Embryonic facial prominence (tissue), 1 donor: Measurements from ENCODE around the gene IL2RA.
"Not testable (repeated sequence)": the region's sequence is repeated elsewhere in the genome, so short reads cannot be mapped to it uniquely, and the experiment has no call there.

ENCODE experiments used
- DNase-seq: peaks from one replicate; pipeline ENCODE4 v3.0.0-alpha.2; 2016; ENCODE audit errors: extremely low spot score

Gene IL2RA

DNA sequence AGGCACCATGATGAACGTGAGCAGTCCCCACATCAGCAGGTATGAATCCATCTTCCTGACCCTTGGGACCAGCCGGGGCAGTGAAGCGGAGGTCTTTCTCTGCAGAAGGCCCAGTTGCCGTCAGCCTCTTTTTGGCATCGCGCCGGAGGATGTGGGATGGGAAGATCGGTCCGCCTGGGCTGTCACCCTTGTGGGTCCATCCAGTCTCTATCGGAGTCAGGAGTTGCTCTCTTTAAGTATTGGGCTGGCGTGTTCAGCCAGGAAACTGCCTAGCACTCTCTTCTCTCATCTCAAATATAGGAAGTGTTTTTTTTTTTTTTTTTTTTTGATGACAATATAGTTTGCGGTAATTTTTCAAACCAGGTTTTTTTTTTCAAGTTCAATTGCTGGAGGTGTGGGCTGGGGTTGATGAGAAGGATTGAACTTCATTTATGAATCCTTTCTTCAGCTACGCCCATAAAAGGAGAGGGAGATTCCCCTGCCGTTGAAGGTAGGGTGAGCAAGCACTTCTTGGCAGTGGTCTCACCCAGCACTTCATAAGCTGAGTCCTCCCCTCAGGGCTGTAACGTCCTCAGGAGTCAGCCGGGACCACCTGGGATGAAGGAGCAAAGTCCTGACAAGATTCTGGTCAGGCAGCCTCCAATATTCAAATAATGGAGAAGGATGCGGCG is at the start of gene IL2RA:
TSS of gene IL2RA (minus strand) at position 267 of the 671 bp plus-strand sequence. CDS start at position 51, 216 bp downstream.
- DNase-seq, result no peak

DNA sequence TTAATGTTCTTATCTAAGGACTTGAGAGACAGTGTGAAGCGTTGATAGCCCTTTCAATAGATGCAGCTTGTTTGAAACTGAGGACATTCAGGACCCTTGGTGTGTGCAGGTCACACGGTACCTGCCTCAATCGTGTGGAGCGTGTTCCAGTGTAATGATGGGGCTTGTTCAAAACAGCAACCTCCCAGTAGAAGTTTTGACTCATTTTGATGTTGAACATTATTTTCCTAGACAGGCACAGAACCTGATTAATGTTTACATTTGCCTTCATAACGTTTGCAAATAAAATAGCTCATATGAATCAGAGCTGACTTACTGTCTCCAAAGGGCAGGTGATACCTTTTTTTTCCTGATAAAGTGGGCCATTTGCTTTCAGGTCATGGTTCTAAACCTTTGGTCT is 48.0 kb upstream of the IL2RA start:
- DNase-seq, result no peak

DNA sequence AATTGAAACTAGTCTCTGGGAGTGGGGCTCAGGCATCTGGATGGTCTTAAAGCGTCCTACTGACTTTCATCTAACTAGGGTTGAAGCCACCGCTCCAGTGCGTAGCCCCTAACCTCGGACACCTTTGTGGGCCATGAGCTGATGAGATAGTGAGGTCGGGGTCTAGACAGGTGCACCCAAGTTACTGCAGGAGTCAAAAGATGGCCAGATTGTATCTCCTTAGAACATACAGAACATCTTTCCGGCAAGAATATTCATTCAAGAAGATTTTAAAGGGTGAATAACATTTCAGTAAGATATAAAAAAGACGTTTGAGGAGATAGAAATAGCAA is 47.2 kb upstream of the IL2RA start:
- no peak for DNase-seq

DNA sequence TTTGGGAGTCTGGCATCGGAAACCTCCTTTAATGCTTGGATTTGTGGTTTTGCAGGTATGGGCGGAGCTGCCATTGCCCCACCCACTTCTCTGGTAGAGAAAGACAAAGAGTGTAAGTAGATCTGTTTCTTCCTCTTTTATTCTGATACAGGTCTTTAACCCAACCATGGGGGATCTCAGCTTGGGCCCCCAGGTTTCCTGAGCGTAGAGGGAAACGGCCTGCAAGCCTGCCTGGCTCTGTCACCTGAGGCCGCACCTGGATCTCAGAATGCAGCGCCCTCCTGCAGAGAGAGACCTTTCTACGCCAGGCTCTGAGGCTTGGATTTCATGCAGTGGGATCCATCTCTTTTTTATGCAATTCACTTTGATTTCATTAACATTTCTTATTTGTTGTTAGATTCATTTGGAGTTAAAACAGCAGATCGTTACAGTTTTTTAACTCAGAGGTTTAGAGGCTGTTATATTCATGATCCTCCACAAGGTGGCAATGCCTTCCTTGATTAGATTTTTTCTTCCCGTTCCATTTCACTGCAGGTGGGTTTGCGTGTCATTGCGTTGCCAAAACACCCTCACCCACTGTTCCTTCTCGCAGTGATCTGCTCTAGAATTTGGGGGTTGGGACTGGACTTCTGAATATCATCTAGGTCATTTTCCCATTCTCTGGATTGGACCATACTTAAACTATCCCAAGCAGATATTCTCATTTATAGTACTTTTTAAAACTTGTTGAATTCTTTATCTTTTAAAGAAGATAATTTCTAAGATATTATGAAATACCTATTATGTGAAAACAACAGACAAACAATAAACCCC is 46.7 kb upstream of the IL2RA start:
- no peak for DNase-seq

DNA sequence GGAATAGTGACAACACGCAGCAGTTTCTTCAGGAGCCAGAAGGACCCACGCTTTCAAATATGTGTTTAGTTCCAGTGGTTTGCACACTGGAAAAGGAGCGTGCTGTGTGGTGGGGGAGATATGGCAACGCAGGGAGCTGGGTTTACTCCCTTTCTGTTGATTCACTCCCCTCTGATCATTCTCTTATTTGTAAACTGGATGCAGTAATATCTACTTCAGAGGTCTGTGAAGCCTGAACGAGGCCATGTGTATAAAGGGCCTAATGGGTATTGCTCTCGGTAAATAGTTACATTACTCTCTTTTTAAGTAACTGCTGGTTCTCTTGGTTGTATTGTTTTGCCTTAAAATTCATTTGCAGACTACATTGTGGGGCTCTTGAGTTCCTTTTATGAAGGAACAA is 45.9 kb upstream of the IL2RA start:
- DNase-seq, result no peak

DNA sequence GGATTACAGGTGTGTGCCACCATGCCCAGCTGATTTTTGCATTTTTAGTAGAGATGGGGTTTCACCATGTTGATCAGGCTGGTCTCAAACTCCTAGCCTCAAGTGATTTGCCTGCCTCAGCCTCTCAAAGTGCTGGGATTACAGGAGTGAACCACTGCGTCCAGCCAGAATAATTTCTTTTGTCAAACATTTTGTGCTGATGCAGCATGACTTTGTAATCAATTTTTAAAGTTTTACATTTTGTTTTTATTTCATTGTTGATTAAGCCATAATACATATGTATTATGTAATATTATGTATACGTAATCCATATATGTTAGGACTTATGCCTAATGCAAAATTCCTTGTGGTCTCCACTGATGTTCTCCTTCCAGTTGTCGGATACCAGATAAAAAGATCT is 45.4 kb upstream of the IL2RA start:
- not testable (repeated sequence) for DNase-seq

DNA sequence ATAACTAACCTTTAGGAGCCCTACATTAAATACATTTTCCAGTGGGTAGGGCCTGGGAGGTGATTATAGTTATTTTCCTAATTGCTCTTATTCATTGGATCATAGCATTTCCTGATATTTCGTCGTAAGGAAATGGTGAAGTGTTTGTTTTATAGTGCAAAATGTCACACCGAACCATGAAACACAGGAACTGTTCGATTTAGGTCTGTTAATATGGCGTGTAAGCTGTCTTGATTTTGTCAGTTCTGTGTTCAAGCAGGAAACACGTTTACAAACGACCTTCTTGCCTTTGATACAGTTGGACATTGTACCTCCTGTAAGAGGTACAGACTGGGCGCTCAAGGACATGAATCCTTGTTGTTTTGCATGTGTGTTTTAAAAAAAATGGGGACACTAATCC is 41.4 kb upstream of the IL2RA start:
- DNase-seq, result no peak

DNA sequence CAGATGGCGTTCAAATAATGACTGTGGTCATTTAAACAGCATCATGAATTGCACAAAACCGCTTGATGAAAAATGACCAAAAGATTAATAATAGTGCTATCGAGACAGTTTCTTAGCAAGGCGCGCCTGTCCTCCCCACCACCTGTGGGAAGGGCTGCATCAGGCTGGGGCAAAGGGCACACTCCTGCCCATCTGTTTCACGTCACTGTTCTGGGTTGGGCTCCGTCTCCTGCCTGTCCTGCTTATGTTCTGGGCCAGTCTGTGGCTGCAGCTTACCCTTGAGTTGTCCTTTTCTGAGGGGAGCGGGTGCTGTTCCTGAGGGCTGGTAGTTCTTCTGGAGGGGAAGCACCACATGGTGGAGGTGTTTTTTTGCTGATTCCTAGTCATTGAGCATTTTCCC is 40.0 kb upstream of the IL2RA start:
- no peak for DNase-seq

DNA sequence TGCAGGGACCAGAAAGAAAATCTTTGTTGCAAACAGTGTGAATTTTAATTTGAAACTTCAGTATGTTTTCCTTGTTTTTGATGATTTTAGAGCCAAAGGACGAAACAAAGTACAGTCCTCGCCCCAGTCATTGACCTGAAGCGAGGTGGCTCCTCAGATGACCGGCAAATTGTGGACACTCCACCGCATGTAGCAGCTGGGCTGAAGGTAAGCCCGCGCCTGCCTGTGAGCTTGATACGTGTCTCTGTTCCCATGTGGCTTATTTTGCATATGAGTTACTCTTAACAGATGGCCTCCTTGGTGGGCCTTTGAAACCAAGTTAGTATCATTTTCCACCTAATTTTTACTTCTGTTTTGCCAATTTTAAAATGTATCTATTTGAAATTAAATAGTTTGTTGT is 39.0 kb upstream of the IL2RA start:
- no peak for DNase-seq

DNA sequence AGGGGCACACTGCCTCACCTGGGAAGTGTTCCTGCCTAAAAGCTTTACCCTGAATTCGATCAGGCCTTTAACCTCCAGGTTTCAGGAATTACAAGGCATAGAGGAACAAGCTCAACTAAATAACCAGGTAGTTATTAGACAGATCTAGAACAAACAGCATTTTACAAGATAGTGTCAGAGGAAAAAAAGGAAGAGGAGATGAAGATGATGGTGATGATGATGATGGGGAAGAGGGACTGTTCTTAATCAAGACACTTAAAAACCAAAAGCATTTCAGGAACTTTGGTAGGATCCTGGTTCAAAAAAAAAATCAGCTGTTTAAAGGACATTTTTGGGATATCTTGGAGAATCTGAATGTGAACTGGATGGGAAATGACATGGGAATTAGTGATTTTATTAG is 38.2 kb upstream of the IL2RA start:
- no peak for DNase-seq

DNA sequence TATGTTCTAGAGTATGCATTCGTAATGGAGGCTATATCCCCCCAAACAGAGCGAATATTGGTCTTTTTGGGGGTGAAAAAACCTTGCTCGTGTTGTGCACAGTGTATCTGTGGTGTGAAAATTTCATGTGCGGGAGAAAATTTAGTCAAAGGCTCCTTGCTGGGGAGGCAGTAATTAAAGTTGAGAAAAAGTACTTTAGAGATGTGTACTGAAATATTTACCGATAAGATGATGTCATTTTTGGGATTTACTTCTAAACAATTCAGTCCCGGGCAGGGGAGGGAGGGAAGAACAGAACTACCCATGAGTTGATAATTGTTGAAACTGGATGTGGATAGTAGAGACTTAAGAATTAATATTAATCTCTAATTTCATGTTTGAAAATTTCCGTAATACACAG is 36.0 kb upstream of the IL2RA start:
- DNase-seq, result no peak

DNA sequence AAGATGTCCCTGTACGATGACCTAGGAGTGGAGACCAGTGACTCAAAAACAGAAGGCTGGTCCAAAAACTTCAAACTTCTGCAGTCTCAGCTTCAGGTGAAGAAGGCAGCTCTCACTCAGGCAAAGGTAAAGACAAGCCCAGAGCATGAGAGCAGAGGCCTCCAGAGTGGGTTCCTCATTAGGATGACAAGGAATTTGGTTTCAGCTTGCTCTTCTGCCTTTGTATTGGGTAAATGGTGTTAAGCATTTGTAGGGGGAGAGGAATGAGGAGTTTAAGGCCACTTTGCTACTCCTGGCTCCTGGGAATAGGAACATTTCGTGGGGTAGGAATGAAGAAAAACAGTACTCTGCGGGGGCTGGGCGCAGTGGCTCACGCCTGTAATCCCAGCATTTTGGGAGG is 34.9 kb upstream of the IL2RA start:
- DNase-seq, result no peak

DNA sequence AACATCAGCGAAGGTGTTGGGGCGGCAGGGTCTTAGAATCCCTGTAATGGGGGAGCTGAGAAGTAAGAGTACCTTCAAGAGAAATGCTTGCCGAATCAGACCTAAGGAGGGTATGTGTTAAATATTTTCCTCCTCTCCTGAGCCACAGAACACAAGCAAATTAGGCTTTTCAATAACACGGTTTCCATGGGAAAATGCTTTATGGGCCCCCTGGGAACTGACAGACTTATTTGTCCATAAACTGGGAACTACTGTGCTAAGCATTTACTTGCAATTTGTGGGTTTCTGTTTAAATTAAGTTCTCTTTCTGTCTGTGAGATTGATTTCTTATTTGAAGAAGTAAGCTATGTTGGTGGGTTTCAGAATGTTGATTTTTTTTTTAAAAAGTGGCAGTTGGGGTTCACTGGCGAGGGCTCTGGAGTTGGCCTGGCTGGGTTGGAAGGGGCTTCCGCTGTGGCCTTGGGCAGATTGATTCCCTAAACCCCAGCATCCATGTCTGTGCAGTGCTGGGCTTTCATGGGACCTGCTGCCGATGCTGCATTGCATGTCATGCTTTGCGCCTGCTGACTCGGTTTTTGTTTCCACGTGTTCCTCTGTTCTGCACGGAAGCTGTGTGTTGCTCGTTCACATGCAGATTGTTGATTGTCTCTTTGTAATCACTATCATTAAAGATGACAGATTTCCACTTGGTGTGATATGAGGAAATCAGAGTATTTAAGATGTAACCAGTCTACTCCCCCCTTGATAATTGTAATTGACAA is 33.8 kb upstream of the IL2RA start:
- DNase-seq, result no peak

DNA sequence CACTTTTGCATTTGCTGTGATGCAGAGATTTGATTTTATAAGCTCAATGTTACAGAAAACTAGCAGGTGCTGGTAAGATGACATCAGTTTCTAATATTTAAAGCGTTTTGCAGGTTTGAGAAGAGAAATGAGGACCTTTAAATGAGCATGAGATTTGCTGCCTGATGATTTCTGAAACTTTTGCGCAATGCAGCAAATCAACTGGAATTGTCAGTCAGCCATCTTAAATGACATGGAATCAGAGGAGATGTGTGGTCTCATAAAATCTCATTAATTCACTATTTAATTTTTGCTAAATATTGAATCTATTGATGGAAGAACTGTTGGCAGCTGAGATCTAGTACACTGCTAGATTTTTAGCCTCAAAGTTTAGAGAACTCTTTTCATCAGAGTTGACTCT is 30.6 kb upstream of the IL2RA start:
- DNase-seq, result no peak

DNA sequence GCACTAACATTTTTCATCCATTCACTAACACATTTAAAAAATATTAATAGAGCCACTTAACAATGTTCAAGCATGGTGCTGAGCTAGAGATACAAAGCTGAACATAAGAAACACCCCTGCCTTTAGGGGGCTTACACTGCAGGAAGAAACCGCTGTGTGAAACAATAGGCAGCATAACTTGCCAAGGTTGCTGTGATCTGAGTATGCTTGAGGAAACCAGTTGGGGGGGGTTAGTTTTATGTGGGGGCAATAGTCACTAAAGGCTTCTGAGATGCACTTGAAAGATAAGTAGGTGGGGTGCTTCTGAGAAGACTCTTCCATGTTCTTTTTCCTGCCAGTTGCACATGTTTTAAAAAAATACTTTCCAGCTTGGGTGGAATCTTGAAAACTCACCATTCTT is 29.5 kb upstream of the IL2RA start:
- DNase-seq, result no peak

DNA sequence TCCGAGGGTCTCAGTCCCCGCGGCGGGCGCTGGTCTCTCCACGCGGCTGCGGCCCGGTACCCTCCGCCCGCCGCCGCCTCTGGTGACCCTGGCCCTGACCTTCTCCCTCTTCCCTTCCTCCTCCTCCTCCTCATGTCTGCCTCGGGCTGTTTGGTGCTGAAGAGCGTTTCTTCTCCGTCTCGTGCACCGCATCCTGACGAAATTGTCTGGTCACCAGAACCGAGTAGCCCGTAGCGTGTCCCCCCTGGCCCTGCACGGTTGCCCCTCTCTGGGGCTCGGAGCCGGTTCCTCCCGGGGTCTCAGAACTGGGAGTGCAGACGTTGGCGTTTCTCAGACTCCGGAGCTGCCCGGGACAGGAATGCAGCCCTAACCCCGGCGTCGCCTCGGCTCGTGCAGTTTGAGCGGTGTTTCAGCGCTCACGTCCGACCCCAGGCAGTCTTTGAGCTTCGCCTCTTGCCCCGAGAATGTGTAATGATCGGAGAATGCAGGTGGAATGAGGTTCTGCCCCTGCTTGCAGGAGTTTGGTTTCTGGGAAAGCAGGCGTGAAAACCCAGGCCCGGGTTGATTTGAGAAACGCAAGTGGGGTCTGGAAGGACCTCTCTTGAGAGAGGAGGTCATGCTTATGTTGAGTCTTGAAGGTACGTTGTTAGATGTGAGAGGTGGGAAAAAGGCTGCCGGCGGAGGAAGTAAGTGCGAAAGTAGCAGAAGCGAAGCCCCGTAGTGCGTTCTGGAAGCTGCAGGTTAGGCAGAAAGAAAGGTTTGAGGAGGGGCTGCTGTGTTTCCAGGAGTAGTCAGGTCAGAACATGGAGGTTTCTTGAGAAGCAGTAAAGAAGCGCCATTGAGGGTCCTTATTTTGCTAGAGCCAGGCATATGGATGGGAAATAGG is 27.4 kb upstream of the IL2RA start:
- DNase-seq, result no peak

DNA sequence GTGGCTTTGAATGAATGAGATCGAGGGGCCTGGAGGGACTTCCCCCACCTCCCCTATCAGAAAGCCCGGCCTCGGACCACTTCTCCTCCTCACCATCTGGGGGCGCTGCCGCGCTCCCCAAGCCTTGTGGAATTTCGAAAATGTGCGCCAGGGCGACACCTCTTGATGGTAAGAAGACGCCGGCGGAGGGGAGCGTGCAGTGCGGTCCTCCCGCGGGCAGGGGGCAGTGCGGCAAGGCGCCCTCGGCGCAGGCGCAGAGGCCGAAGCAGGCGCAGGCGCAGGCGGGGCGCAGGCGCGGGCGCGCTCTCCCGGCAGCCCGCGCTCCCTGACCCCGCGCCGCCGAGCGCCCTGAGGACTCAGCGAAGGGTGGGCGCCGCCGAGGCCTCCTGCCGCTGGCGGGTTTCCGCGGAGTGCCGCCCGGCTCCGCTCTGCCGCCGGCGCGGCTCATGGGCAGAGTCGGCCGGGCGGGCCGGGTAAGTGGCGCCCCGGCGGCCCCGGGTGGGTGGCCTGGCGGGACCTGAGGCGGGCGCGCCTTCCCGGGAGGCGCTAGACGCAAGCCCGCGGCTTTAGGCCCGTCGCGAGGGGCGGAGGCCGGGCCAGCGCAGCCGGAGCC is 26.7 kb upstream of the IL2RA start, which contains the start of gene RBM17:
TSS of gene RBM17 (plus strand) at position 314 of the 613 bp plus-strand sequence. CDS start 8,032 bp downstream, outside the sequence.
- DNase-seq, result peak; percentile 93

DNA sequence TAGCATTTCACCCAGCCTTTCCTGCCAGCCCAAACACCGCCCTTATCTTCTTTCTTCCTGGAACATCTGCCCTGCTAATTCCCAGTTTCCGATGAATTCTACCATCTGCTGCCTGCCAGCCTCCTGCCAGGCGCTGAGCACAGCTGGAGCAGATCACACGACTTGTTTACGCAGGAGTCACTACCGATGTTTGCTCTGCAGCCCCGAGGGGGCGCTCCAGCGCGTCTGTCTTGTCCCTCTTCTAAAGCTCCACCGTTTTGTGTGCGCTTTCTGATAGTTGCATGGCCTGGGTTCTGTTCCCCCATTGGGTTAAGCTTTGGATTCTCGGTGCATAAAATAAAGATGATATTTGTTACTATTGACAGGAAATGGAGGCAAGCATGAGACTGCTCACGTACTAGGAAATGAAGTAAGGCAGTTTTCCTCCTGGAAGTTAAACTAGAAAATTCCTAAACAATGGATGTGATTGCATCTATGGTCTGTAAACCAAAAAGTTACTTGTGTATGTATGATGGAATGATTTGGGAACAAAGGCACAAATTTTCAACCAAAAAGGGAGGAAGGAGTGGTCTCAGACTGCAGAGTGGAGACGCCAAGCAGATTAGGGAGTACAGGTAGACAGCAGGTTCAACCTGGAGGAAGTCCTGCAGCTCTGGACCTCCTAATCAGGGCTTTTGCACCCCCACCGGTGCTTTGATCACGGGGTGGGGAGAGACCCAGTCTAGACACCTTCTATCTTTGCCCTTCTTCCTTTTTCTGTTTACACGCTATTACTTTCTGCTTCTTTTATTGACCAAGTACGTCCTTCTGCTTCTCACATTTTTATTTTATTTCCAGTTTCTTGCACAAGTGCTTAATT is 24.4 kb upstream of the IL2RA start:
- peak; percentile 66 for DNase-seq

DNA sequence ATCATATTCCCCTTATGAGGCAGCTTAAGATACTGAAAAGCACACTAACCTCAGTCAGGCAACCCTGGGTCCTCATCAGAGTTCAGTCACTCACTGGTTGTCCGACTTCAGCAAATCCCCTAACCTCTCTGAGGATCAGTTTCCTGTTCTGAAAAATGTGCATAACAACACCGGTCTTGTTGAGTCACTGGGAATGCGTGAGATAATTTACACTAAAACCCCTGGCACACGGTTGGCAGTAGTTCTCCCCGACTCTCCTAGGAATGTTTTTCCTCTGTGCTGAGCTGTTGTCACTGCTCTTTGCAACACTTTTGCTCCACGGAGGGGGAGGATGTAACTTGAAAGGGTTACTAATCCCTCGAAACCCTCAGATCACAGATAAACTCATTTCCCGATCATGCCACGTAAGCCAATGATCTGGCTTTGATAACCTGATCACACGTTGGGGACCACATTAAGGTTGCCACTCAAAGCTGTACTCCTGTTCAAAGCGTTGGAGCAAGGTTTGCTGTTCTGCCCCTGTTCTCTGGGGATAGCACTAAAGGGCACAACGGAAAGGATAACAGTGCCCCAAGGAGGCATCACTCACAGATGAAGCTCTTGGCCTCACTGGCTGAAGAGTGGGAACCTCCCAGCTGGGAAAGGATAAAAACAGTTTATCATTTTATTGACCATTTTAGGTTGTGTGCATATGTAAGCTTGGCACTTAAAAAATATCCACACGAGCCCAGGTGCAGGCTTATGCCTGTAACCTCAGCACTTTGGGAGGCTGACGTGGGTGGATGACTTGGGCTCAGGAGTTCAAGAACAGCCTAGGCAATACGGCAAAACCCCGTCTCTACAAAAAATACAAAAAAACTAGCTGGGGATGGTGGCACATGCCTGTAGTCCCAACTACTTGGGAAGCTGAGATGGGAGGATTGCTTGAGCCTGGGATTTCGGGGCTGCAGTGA is 21.6 kb upstream of the IL2RA start:
- DNase-seq, result no peak
